GM19438 (cell line): ENCODE results near the gene CSTB.

Experiments
- ATAC-seq: cut with Tn5 transposase; IDR thresholded peaks from one replicate; pipeline ENCODE4 v1.9.1; 2021; ENCODE audit warnings: low read depth; ENCODE audit not compliant: unreplicated experiment

Gene CSTB

GRCh38 chr21:43769325-43769958 lies 6.7 kb downstream of the CSTB start:
- ATAC-seq = no peak

- no peak for ATAC-seq
These were observed 7.3 kb downstream of the CSTB start for GRCh38 chr21:43768868-43769167.

- no peak for ATAC-seq
These were observed 7.9 kb downstream of the CSTB start for GRCh38 chr21:43767984-43768867.

GRCh38 chr21:43767498-43767983 lies 8.6 kb downstream of the CSTB start:
- no peak for ATAC-seq

- no peak for ATAC-seq
These were observed 9.2 kb downstream of the CSTB start for GRCh38 chr21:43766734-43767497.

GRCh38 chr21:43764576-43765495 lies 11.3 kb downstream of the CSTB start:
- no peak for ATAC-seq

GRCh38 chr21:43763901-43764523 lies 12.1 kb downstream of the CSTB start:
- no peak for ATAC-seq

- ATAC-seq = no peak
These were observed 13.6 kb downstream of the CSTB start for GRCh38 chr21:43762303-43763128.

GRCh38 chr21:43761886-43762285 lies 14.2 kb downstream of the CSTB start:
- no peak for ATAC-seq

- no peak for ATAC-seq
These were observed 15.6 kb downstream of the CSTB start for GRCh38 chr21:43760391-43760958.

- no peak for ATAC-seq
These were observed 16.5 kb downstream of the CSTB start for GRCh38 chr21:43759651-43760050.

- no peak for ATAC-seq
These were observed 17.3 kb downstream of the CSTB start for GRCh38 chr21:43758811-43759210.

- no peak for ATAC-seq
These were observed 17.9 kb downstream of the CSTB start for GRCh38 chr21:43758111-43758641.

- no peak for ATAC-seq
These were observed 18.5 kb downstream of the CSTB start for GRCh38 chr21:43757601-43758000.

GRCh38 chr21:43755820-43756594 lies 20.1 kb downstream of the CSTB start:
- no peak for ATAC-seq

- ATAC-seq = no peak
These were observed 20.9 kb downstream of the CSTB start for GRCh38 chr21:43754948-43755781.

GRCh38 chr21:43753439-43753799 lies 22.7 kb downstream of the CSTB start:
- ATAC-seq = no peak
